Measurements from ENCODE around the gene CIB1.

- TF ChIP-seq CTCF (IDR thresholded peaks at IDR 0.05; ENCODE audit: poor library complexity) (no peak), EZH2 (IDR thresholded peaks at IDR 0.05; ENCODE audit: borderline replicate concordance) (no peak), EZH2phosphoT487 (IDR thresholded peaks at IDR 0.05; ENCODE audit: low read depth, severe bottlenecking, unreplicated experiment) (no peak)
Observed at GRCh38 chr15:90241343-90242192, 7.8 kb upstream of the CIB1 start.
